Activated naive CD8-positive, alpha-beta T cell treated with anti-CD3 and anti-CD28 coated beads for 36 hours (primary cell): ENCODE results near the gene ZDHHC8. TPM values are rescaled to one million over a fixed set of nuclear protein-coding genes. Genes with fewer than 3 reads are reported as not detected.
A peak's percentile ranks its signal among the peaks of the same experiment; 100 is the strongest.

Source experiments
- DNase-seq: peaks from one replicate; pipeline ENCODE4 v3.0.0; 2021
- H3K27ac Mint-ChIP-seq: one replicate; pipeline ENCODE4 v1.8.0; 2022; ENCODE audit warnings: mild to moderate bottlenecking, moderate library complexity, mixed read lengths
- H3K27me3 Mint-ChIP-seq: one replicate; pipeline ENCODE4 v1.8.0; 2022; ENCODE audit warnings: mild to moderate bottlenecking, mixed read lengths
- H3K36me3 Mint-ChIP-seq: one replicate; pipeline ENCODE4 v1.8.0; 2021; ENCODE audit warnings: mild to moderate bottlenecking, mixed read lengths
- H3K4me1 Mint-ChIP-seq: one replicate; pipeline ENCODE4 v1.8.0; 2021; ENCODE audit warnings: mixed read lengths
- H3K4me3 Mint-ChIP-seq: one replicate; pipeline ENCODE4 v1.8.0; 2022; ENCODE audit warnings: mild to moderate bottlenecking, moderate library complexity, mixed read lengths
- H3K9me3 Mint-ChIP-seq: one replicate; pipeline ENCODE4 v1.8.0; 2022; ENCODE audit warnings: mixed read lengths
- total RNA-seq, 2 experiments: library from RNA; stranded (reverse); gene quantifications; one replicate each; pipeline ENCODE4 v1.2.3, GENCODE V29; 2021

The ZDHHC8 gene
- 10 to 100 TPM; 63.4 to 66.6 TPM for total RNA-seq

GRCh38 chr22:20131597-20131858 is at the start of gene ZDHHC8:
ZDHHC8 (plus strand) TSS chr22:20131804; CDS start chr22:20131948, 144 bp downstream.
- peak within 1 kb of the TSS; percentile 76 for H3K4me3 Mint-ChIP-seq
- peaks cover 4% of the 10 kb centered on the region for H3K36me3 Mint-ChIP-seq
- peak; percentile 44 for DNase-seq
- H3K27me3 Mint-ChIP-seq = no peaks in the 10 kb centered on the region
- no peak within 1 kb of the TSS for H3K27ac Mint-ChIP-seq
- H3K9me3 Mint-ChIP-seq = no peaks in the 10 kb centered on the region
- peaks cover 41% of the 10 kb centered on the region for H3K4me1 Mint-ChIP-seq

GRCh38 chr22:20083157-20083890 is 48.3 kb upstream of the ZDHHC8 start:
- Mint-ChIP-seq H3K27ac (peak overlapping the region; percentile 52), H3K9me3 (no peaks in the 10 kb centered on the region), H3K4me3 (peak overlapping the region; percentile 42), H3K4me1 (peaks cover 41% of the 10 kb centered on the region), H3K27me3 (no peaks in the 10 kb centered on the region), H3K36me3 (peaks cover 37% of the 10 kb centered on the region)
- no peak for DNase-seq

- Mint-ChIP-seq H3K27ac (peak overlapping the region; percentile 44), H3K27me3 (no peaks in the 10 kb centered on the region), H3K4me1 (peaks cover 41% of the 10 kb centered on the region), H3K9me3 (no peaks in the 10 kb centered on the region), H3K36me3 (peaks cover 38% of the 10 kb centered on the region), H3K4me3 (peak overlapping the region; percentile 3)
- DNase-seq = no peak
Observed at GRCh38 chr22:20083891-20084546, 47.6 kb upstream of the ZDHHC8 start.

GRCh38 chr22:20084547-20085413 is 46.8 kb upstream of the ZDHHC8 start:
- no peak overlapping the region for H3K27ac Mint-ChIP-seq

GRCh38 chr22:20085651-20086050 is 46.0 kb upstream of the ZDHHC8 start:
- Mint-ChIP-seq H3K4me3 (no peak overlapping the region), H3K36me3 (peaks cover 52% of the 10 kb centered on the region), H3K9me3 (no peaks in the 10 kb centered on the region), H3K4me1 (peaks cover 44% of the 10 kb centered on the region), H3K27ac (no peak overlapping the region), H3K27me3 (no peaks in the 10 kb centered on the region)
- no peak for DNase-seq

More at GRCh38 chr22:20084547-20085413, 46.8 kb upstream of the ZDHHC8 start:
- Mint-ChIP-seq H3K4me3 (no peak overlapping the region), H3K36me3 (peaks cover 46% of the 10 kb centered on the region), H3K27me3 (no peaks in the 10 kb centered on the region), H3K9me3 (no peaks in the 10 kb centered on the region), H3K4me1 (peaks cover 41% of the 10 kb centered on the region)
- peak; percentile 31 for DNase-seq

- peaks cover 50% of the 10 kb centered on the region for H3K36me3 Mint-ChIP-seq
Observed at GRCh38 chr22:20086101-20086599, 45.5 kb upstream of the ZDHHC8 start.

GRCh38 chr22:20086763-20087162 is 44.8 kb upstream of the ZDHHC8 start:
- Mint-ChIP-seq H3K36me3 (peaks cover 52% of the 10 kb centered on the region), H3K4me3 (no peak overlapping the region), H3K27ac (no peak overlapping the region), H3K9me3 (no peaks in the 10 kb centered on the region), H3K27me3 (no peaks in the 10 kb centered on the region), H3K4me1 (peaks cover 43% of the 10 kb centered on the region)
- DNase-seq = no peak

More at GRCh38 chr22:20086101-20086599, 45.5 kb upstream of the ZDHHC8 start:
- no peaks in the 10 kb centered on the region for H3K27me3 Mint-ChIP-seq
- no peak for DNase-seq
- peaks cover 43% of the 10 kb centered on the region for H3K4me1 Mint-ChIP-seq
- H3K27ac Mint-ChIP-seq = no peak overlapping the region
- H3K4me3 Mint-ChIP-seq = no peak overlapping the region
- no peaks in the 10 kb centered on the region for H3K9me3 Mint-ChIP-seq

- Mint-ChIP-seq H3K36me3 (peaks cover 55% of the 10 kb centered on the region), H3K4me3 (no peak overlapping the region), H3K4me1 (peaks cover 44% of the 10 kb centered on the region), H3K9me3 (no peaks in the 10 kb centered on the region), H3K27me3 (no peaks in the 10 kb centered on the region), H3K27ac (peak overlapping the region; percentile 2)
- no peak for DNase-seq
Observed at GRCh38 chr22:20087319-20088262, 44.0 kb upstream of the ZDHHC8 start.

GRCh38 chr22:20088263-20088648 is 43.3 kb upstream of the ZDHHC8 start:
- no peak for DNase-seq
- no peaks in the 10 kb centered on the region for H3K27me3 Mint-ChIP-seq
- H3K9me3 Mint-ChIP-seq = no peaks in the 10 kb centered on the region
- no peak overlapping the region for H3K27ac Mint-ChIP-seq
- H3K36me3 Mint-ChIP-seq = peaks cover 57% of the 10 kb centered on the region
- H3K4me3 Mint-ChIP-seq = no peak overlapping the region
- peaks cover 38% of the 10 kb centered on the region for H3K4me1 Mint-ChIP-seq

GRCh38 chr22:20089226-20089976 is 42.2 kb upstream of the ZDHHC8 start:
- peak overlapping the region; percentile 40 for H3K27ac Mint-ChIP-seq
- H3K27me3 Mint-ChIP-seq = no peaks in the 10 kb centered on the region
- H3K4me3 Mint-ChIP-seq = no peak overlapping the region
- H3K9me3 Mint-ChIP-seq = no peaks in the 10 kb centered on the region
- H3K36me3 Mint-ChIP-seq = peaks cover 58% of the 10 kb centered on the region
- no peak for DNase-seq
- H3K4me1 Mint-ChIP-seq = peaks cover 36% of the 10 kb centered on the region

- H3K4me3 Mint-ChIP-seq = no peak overlapping the region
- DNase-seq = no peak
- H3K27me3 Mint-ChIP-seq = no peaks in the 10 kb centered on the region
- H3K4me1 Mint-ChIP-seq = peaks cover 37% of the 10 kb centered on the region
- no peak overlapping the region for H3K27ac Mint-ChIP-seq
- H3K9me3 Mint-ChIP-seq = no peaks in the 10 kb centered on the region
- H3K36me3 Mint-ChIP-seq = peaks cover 64% of the 10 kb centered on the region
Observed at GRCh38 chr22:20089977-20090729, 41.5 kb upstream of the ZDHHC8 start.

GRCh38 chr22:20090730-20091240 is 40.8 kb upstream of the ZDHHC8 start:
- no peak for DNase-seq
- Mint-ChIP-seq H3K9me3 (no peaks in the 10 kb centered on the region), H3K27me3 (no peaks in the 10 kb centered on the region), H3K36me3 (peaks cover 70% of the 10 kb centered on the region), H3K4me1 (peaks cover 43% of the 10 kb centered on the region), H3K27ac (peak overlapping the region; percentile 47), H3K4me3 (no peak overlapping the region)
